Measurements from ENCODE around the gene CYP4F12.
"Not testable (repeated sequence)": the region's sequence is repeated elsewhere in the genome, so short reads cannot be mapped to it uniquely, and the experiment has no call there.

Gene CYP4F12

GRCh38 chr19:15669891-15670290 is 3.0 kb upstream of the CYP4F12 start:
- Mint-ChIP-seq H3K4me3 (no peak overlapping the region), H3K36me3 (ENCODE audit: low read depth) (no peaks in the 10 kb centered on the region), H3K27me3 (ENCODE audit: low read depth) (no peaks in the 10 kb centered on the region), H3K27ac (no peak overlapping the region), H3K9me3 (no peaks in the 10 kb centered on the region), H3K4me1 (ENCODE audit: low read depth) (no peaks in the 10 kb centered on the region)
- DNase-seq (ENCODE audit: low spot score): no peak

DNA sequence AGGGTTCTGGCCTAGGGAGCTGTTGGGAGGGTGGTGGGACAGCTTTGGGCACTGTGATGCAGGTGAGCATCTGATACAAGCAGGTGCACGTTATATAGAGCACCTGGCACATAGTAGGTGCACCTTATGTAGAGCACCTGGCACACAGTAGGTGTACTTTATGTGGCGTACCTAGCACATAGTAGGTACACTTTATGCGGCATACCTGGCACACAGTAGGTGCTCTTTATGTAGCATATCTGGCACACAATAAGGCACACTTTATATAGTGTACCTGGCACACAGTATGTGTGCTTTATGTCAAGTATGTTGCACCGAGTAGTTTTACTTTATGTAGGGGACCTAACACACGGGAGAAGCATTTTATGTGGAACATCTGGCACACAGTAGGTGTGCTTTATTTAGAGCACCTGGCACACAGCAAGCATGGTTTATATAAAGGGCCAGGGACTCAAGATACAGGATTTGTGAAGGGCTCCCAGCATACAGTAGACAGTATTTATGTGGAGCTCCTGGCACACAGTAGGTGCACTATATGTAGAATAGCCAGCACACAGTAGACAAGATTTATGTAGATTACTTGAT is 1.6 kb upstream of the CYP4F12 start:
- H3K9me3 Mint-ChIP-seq: no peaks in the 10 kb centered on the region
- H3K4me3 Mint-ChIP-seq: no peak overlapping the region
- no peak for DNase-seq (ENCODE audit: low spot score)
- no peaks in the 10 kb centered on the region for H3K27me3 Mint-ChIP-seq (ENCODE audit: low read depth)
- H3K27ac Mint-ChIP-seq: no peak overlapping the region
- no peaks in the 10 kb centered on the region for H3K36me3 Mint-ChIP-seq (ENCODE audit: low read depth)
- H3K4me1 Mint-ChIP-seq (ENCODE audit: low read depth): no peaks in the 10 kb centered on the region

GRCh38 chr19:15671891-15672579 is 852 bp upstream of the CYP4F12 start:
- Mint-ChIP-seq H3K36me3 (ENCODE audit: low read depth) (no peaks in the 10 kb centered on the region), H3K4me1 (ENCODE audit: low read depth) (no peaks in the 10 kb centered on the region), H3K9me3 (peaks cover 4% of the 10 kb centered on the region), H3K4me3 (no peak overlapping the region), H3K27me3 (ENCODE audit: low read depth) (no peaks in the 10 kb centered on the region), H3K27ac (no peak overlapping the region)
- no peak for DNase-seq (ENCODE audit: low spot score)

DNA sequence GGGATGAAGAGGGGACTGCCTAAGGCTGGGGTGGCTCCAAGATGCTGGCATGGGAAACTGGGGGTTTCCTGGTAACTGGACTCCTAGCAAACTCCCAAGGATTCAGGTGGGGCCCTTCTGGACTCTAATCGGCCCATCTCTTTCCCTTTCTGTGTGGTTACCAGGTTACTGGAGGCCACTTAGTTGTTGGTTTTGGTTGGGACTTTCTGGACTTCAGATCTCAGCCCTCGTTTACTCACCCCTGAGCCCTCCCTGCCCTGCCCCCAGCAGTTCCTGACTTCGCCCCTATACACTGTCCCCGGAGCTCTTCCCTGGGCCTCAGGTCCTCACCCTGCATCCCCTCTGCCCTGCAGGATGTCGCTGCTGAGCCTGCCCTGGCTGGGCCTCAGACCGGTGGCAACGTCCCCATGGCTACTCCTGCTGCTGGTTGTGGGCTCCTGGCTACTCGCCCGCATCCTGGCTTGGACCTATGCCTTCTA is 328 bp downstream of the CYP4F12 start:
- no peak overlapping the region for H3K4me3 Mint-ChIP-seq
- H3K9me3 Mint-ChIP-seq: peaks cover 12% of the 10 kb centered on the region
- DNase-seq (ENCODE audit: low spot score): no peak
- H3K27me3 Mint-ChIP-seq (ENCODE audit: low read depth): no peaks in the 10 kb centered on the region
- H3K27ac Mint-ChIP-seq: no peak overlapping the region
- peaks cover 1% of the 10 kb centered on the region for H3K36me3 Mint-ChIP-seq (ENCODE audit: low read depth)
- H3K4me1 Mint-ChIP-seq (ENCODE audit: low read depth): no peaks in the 10 kb centered on the region

DNA sequence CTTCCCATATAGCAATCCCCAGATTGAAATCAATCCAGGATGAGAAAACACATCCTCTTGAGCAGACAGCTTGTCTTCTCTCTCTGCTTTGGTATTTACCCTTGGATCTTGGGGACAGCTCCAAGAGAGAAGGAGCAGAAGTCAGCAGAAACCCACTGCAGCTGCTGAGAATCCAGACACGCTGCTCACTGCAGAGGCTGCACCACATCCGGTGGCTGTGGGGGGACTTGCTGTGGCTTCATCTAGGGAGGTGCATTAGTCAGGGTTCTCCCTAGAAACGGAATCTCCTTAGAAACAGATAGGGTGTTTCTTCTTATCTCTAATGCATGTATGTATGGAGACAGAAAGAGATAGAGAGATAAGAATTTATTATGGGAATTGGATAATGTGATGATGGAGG is 2.7 kb downstream of the CYP4F12 start:
- H3K9me3 Mint-ChIP-seq: peaks cover 12% of the 10 kb centered on the region
- no peaks in the 10 kb centered on the region for H3K4me1 Mint-ChIP-seq (ENCODE audit: low read depth)
- DNase-seq (ENCODE audit: low spot score): no peak
- H3K27ac Mint-ChIP-seq: no peak overlapping the region
- no peaks in the 10 kb centered on the region for H3K27me3 Mint-ChIP-seq (ENCODE audit: low read depth)
- no peak overlapping the region for H3K4me3 Mint-ChIP-seq
- H3K36me3 Mint-ChIP-seq (ENCODE audit: low read depth): peaks cover 1% of the 10 kb centered on the region

DNA sequence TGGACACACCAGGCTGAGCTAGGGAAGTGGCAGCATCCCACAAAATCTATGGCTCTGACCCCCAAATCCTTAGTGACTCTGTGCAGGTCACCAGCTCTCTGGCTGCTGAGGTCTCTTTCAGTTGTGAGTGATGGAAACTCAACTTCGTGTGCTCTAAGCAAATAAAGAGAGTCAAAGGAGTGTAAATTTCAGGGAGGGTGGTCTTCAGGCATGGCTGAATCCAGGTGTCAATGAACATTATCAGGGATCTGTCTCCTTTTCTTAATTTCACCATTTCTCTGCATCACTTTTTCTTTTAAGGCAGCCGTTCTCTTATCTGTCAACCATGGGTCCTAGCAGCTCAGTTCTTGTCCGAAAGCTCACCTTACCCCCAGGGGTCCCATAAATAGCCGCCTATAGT is 6.2 kb downstream of the CYP4F12 start:
- H3K4me3 Mint-ChIP-seq: no peak overlapping the region
- no peaks in the 10 kb centered on the region for H3K4me1 Mint-ChIP-seq (ENCODE audit: low read depth)
- DNase-seq (ENCODE audit: low spot score): no peak
- H3K9me3 Mint-ChIP-seq: peaks cover 12% of the 10 kb centered on the region
- H3K36me3 Mint-ChIP-seq (ENCODE audit: low read depth): peaks cover 1% of the 10 kb centered on the region
- no peak overlapping the region for H3K27ac Mint-ChIP-seq
- H3K27me3 Mint-ChIP-seq (ENCODE audit: low read depth): no peaks in the 10 kb centered on the region

- H3K36me3 Mint-ChIP-seq (ENCODE audit: low read depth); H3K27ac Mint-ChIP-seq; H3K27me3 Mint-ChIP-seq (ENCODE audit: low read depth); DNase-seq (ENCODE audit: low spot score); H3K4me1 Mint-ChIP-seq (ENCODE audit: low read depth); H3K4me3 Mint-ChIP-seq: not testable (repeated sequence)
- peaks cover 12% of the 10 kb centered on the region for H3K9me3 Mint-ChIP-seq
Observed at GRCh38 chr19:15679865-15680264, 7.0 kb downstream of the CYP4F12 start.

DNA sequence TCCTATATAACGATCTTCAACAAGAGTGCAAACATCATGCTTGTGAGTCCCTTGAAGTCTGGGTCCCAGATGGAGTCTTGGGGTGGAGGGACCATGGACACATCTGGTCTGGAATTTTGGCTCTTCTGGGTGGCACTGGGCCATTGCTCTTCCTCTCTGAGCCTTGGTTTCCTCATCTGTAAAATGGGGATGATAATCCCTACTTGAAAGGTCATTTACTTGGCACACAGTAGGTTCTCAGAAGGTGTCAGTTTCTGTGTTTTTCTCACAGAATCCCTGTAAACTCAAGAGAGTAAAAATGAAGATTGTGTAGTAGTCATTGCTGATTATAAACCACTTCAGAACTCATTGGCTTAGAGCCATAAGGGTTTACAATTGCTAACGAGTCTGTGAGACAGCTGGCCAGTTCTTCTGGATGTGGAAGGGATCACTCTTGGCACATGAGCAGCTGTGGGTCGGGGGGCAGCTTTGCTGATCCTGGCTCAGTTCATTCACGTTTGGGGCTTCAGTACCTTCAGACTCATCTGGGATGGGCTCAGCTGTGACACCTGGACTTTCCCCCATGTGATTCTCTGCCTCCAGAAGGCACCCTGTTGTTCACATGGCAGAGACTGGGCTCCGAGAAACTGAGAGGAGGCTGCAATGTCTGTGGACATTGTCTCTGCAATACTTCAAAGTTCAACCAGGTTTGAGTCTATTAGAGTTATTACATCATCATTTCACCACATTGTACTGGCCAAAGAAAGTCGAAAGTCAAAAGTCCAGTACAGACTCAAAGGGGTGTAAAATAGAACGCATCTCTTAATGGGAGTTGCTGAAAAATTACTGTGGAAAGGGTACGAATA is 7.8 kb downstream of the CYP4F12 start:
- no peak for DNase-seq (ENCODE audit: low spot score)
- no peaks in the 10 kb centered on the region for H3K27me3 Mint-ChIP-seq (ENCODE audit: low read depth)
- H3K9me3 Mint-ChIP-seq: peaks cover 12% of the 10 kb centered on the region
- no peak overlapping the region for H3K4me3 Mint-ChIP-seq
- no peak overlapping the region for H3K27ac Mint-ChIP-seq
- peaks cover 1% of the 10 kb centered on the region for H3K36me3 Mint-ChIP-seq (ENCODE audit: low read depth)
- no peaks in the 10 kb centered on the region for H3K4me1 Mint-ChIP-seq (ENCODE audit: low read depth)

GRCh38 chr19:15683411-15683810 is 10.5 kb downstream of the CYP4F12 start:
- no peaks in the 10 kb centered on the region for H3K36me3 Mint-ChIP-seq (ENCODE audit: low read depth)
- no peak for DNase-seq (ENCODE audit: low spot score)
- H3K27me3 Mint-ChIP-seq (ENCODE audit: low read depth): no peaks in the 10 kb centered on the region
- no peaks in the 10 kb centered on the region for H3K9me3 Mint-ChIP-seq
- no peak overlapping the region for H3K27ac Mint-ChIP-seq
- no peak overlapping the region for H3K4me3 Mint-ChIP-seq
- H3K4me1 Mint-ChIP-seq (ENCODE audit: low read depth): no peaks in the 10 kb centered on the region

- H3K27ac Mint-ChIP-seq: no peak overlapping the region
- no peaks in the 10 kb centered on the region for H3K36me3 Mint-ChIP-seq (ENCODE audit: low read depth)
- no peak overlapping the region for H3K4me3 Mint-ChIP-seq
- H3K27me3 Mint-ChIP-seq (ENCODE audit: low read depth): no peaks in the 10 kb centered on the region
- H3K4me1 Mint-ChIP-seq (ENCODE audit: low read depth): no peaks in the 10 kb centered on the region
- no peaks in the 10 kb centered on the region for H3K9me3 Mint-ChIP-seq
- DNase-seq (ENCODE audit: low spot score): no peak
Observed at GRCh38 chr19:15684828-15685227, 11.9 kb downstream of the CYP4F12 start.

DNA sequence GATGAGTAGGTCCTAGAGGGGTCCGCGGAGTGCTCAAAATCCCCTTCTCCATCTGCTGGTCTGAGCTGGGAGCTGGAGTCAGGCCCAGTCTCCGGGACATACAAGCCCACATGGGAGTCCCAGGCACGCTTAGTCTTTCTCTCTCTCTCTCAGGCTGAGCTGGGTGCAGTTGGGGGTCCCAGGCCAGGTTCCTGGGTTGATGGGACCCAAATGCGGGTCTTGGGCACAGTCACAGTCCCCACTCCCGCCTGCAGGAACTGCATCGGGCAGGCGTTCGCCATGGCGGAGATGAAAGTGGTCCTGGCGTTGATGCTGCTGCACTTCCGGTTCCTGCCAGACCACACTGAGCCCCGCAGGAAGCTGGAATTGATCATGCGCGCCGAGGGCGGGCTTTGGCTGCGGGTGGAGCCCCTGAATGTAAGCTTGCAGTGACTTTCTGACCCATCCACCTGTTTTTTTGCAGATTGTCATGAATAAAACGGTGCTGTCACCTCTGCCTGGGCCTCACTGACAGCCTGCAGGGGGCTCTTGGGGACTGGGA is 23.8 kb downstream of the CYP4F12 start:
- H3K27ac Mint-ChIP-seq: no peak overlapping the region
- H3K36me3 Mint-ChIP-seq (ENCODE audit: low read depth): no peaks in the 10 kb centered on the region
- no peak overlapping the region for H3K4me3 Mint-ChIP-seq
- peaks cover 3% of the 10 kb centered on the region for H3K4me1 Mint-ChIP-seq (ENCODE audit: low read depth)
- H3K27me3 Mint-ChIP-seq (ENCODE audit: low read depth): no peaks in the 10 kb centered on the region
- no peak for DNase-seq (ENCODE audit: low spot score)
- no peaks in the 10 kb centered on the region for H3K9me3 Mint-ChIP-seq

DNA sequence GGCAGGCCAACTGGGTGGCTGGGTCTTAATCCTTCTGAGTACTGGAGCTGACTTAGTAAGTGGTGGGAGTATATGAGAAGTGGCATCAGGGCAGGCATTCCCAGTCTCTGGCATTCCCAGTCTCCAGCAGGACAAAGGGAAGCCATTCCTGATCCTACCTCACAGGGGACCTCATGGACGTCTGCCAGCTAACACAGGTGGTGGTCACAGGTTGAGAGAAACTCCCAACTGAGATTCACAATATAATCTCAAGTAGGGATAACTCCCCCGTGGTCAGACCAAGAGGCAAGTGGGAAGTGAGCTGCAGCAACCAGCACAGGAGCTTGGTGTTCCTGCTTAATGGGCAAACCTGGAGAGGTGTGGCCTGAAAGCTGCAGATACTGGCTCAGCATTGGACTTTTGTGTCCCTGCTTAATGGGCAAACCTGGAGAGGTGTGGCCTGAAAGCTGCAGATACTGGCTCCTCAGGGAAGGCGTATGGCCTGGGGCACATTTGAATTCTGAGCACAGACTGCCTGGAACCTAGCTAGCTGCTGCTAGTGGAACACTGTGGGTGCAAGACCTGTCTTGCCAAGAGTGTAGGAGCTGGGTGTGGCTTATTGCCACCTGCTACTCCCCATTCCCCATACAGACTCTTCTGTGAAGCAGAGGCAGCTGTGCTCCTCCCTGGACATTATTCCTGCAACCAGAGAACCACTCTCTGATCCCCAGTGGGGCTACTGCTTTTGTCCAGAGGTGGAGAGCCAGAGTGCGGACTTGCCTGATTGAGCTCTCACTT is 29.1 kb downstream of the CYP4F12 start:
- no peaks in the 10 kb centered on the region for H3K27me3 Mint-ChIP-seq (ENCODE audit: low read depth)
- no peak overlapping the region for H3K27ac Mint-ChIP-seq
- H3K4me1 Mint-ChIP-seq (ENCODE audit: low read depth): peaks cover 3% of the 10 kb centered on the region
- no peaks in the 10 kb centered on the region for H3K36me3 Mint-ChIP-seq (ENCODE audit: low read depth)
- H3K9me3 Mint-ChIP-seq: no peaks in the 10 kb centered on the region
- no peak overlapping the region for H3K4me3 Mint-ChIP-seq
- no peak for DNase-seq (ENCODE audit: low spot score)

- Mint-ChIP-seq H3K27ac (no peak overlapping the region), H3K4me3 (no peak overlapping the region)
- no peak for DNase-seq (ENCODE audit: low spot score)
Observed at GRCh38 chr19:15702534-15702930, 29.6 kb downstream of the CYP4F12 start.

More at GRCh38 chr19:15702534-15702930, 29.6 kb downstream of the CYP4F12 start:
- Mint-ChIP-seq H3K36me3 (ENCODE audit: low read depth) (no peaks in the 10 kb centered on the region), H3K4me1 (ENCODE audit: low read depth) (peaks cover 3% of the 10 kb centered on the region), H3K9me3 (no peaks in the 10 kb centered on the region), H3K27me3 (ENCODE audit: low read depth) (no peaks in the 10 kb centered on the region)
